ENCODE measurements around the gene EMX2.

DNA sequence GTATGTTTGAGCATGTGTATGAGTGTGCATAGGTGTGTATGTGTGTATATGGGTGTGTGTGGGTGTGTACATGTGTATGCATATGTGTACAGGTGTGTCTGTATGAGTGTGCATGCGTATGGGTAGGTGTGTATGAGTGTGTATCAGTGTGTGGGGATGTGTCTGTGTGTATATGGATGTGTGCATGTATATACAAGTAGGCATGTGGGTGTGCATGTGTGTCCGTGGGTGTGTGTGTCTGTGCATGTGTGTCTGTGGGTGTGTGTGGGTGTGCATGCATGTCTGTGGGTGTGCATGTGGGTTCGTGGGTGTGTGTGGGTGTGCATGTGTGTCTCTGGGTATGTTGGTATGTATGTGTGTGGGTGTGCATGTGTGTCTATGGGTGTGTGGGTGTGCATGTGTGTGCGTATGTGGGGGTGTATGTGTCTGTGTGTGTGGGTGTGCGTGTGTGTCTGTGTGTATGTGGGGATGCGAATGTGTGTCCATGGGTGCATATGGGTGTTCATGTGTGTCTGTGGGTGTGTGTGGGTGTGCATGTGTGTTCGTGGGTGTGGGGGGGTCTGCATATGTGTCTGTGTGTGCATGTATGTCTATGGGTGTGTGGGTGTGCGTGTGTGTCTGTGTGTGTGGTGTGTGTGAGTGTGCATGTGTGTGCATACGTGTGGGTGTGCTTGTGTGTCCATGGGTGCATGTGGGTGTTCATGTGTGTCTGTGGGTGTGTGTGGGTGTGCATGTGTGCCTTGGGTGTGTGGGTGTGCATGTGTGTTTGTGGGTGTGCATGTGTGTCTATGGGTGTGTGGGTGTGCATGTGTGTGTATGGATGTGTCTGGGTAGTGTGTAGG, 20.6 kb downstream of the EMX2 start:
- TF ChIP-seq, protein P1, sequence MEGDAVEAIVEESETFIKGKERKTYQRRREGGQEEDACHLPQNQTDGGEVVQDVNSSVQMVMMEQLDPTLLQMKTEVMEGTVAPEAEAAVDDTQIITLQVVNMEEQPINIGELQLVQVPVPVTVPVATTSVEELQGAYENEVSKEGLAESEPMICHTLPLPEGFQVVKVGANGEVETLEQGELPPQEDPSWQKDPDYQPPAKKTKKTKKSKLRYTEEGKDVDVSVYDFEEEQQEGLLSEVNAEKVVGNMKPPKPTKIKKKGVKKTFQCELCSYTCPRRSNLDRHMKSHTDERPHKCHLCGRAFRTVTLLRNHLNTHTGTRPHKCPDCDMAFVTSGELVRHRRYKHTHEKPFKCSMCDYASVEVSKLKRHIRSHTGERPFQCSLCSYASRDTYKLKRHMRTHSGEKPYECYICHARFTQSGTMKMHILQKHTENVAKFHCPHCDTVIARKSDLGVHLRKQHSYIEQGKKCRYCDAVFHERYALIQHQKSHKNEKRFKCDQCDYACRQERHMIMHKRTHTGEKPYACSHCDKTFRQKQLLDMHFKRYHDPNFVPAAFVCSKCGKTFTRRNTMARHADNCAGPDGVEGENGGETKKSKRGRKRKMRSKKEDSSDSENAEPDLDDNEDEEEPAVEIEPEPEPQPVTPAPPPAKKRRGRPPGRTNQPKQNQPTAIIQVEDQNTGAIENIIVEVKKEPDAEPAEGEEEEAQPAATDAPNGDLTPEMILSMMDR (IDR thresholded peaks at IDR 0.05) = no peak
- TF ChIP-seq POLR2AphosphoS5 (IDR thresholded peaks at IDR 0.05) = no peak
- no peak for TF ChIP-seq POLR2A (IDR thresholded peaks at IDR 0.05)

Measured in gastroesophageal sphincter (tissue), 3 donors.